Neutrophil (primary cell): Measurements from ENCODE around the gene ZIC5.
"Not testable (repeated sequence)": the region's sequence is repeated elsewhere in the genome, so short reads cannot be mapped to it uniquely, and the experiment has no call there.

ENCODE experiments used
- H3K27ac ChIP-seq: fragments of 200-600 bp; sonication (generic); 2 replicates; pipeline ENCODE4 v1.5.1; 2016; ENCODE audit warnings: mild to moderate bottlenecking, moderate library complexity
- H3K27me3 ChIP-seq: fragments of 200-600 bp; sonication (generic); 2 replicates; pipeline ENCODE4 v1.6.0; 2016; ENCODE audit warnings: mild to moderate bottlenecking
- H3K36me3 ChIP-seq: fragments of 200-600 bp; sonication (generic); 2 replicates; pipeline ENCODE4 v1.5.1; 2017
- H3K4me1 ChIP-seq, 2 experiments: fragments of 200-600 bp in 1 of 2; sonication (generic) in 1 of 2; 1 replicate in 1 of 2; 2 replicates in 1 of 2; pipeline versions ENCODE4 v1.5.1 to v1.6.1; 2013 to 2016; ENCODE audit warnings: low read depth in 1 of 2, low read length in 1 of 2, mild to moderate bottlenecking in 1 of 2, moderate library complexity in 1 of 2; ENCODE audit not compliant: control insufficient read depth in 1 of 2, insufficient read depth in 1 of 2
- H3K4me3 ChIP-seq, 2 experiments: fragments of 200-600 bp in 1 of 2; sonication (generic) in 1 of 2; 1 replicate in 1 of 2; 2 replicates in 1 of 2; pipeline ENCODE4 v1.5.1; 2013 to 2016; ENCODE audit warnings: low read depth in 1 of 2, low read length in 1 of 2, mild to moderate bottlenecking in 1 of 2, moderate library complexity in 1 of 2
- H3K9me3 ChIP-seq: fragments of 200-600 bp; sonication (generic); 2 replicates; pipeline ENCODE4 v1.5.1; 2016
- CTCF ChIP-seq: fragments of 200-600 bp; sonication (generic); IDR thresholded peaks from 2 replicates; pipeline ENCODE4 v1.5.1; 2016; ENCODE audit warnings: antibody characterized with exemption

Gene ZIC5

GRCh38 chr13:99958406-99959126 is 13.0 kb downstream of the ZIC5 start:
- peaks cover 3 to 7% of the 10 kb centered on the region in 2 experiments for H3K4me1 ChIP-seq
- no peak overlapping the region for H3K4me3 ChIP-seq
- TF ChIP-seq CTCF: no peak
- H3K36me3 ChIP-seq: no peaks in the 10 kb centered on the region
- no peak overlapping the region for H3K27ac ChIP-seq
- H3K27me3 ChIP-seq: peaks cover 100% of the 10 kb centered on the region
- no peaks in the 10 kb centered on the region for H3K9me3 ChIP-seq

GRCh38 chr13:99956473-99957349 is 14.9 kb downstream of the ZIC5 start:
- H3K27ac ChIP-seq: no peak overlapping the region
- TF ChIP-seq CTCF: no peak
- H3K36me3 ChIP-seq: no peaks in the 10 kb centered on the region
- H3K27me3 ChIP-seq: peaks cover 100% of the 10 kb centered on the region
- H3K4me1 ChIP-seq: peaks cover 3 to 7% of the 10 kb centered on the region in 2 experiments
- H3K9me3 ChIP-seq: no peaks in the 10 kb centered on the region
- no peak overlapping the region for H3K4me3 ChIP-seq

- H3K4me1 ChIP-seq: peaks cover 3 to 7% of the 10 kb centered on the region in 2 experiments
- no peak overlapping the region for H3K4me3 ChIP-seq
Observed at GRCh38 chr13:99955747-99956472, 15.7 kb downstream of the ZIC5 start.

GRCh38 chr13:99955107-99955746 is 16.3 kb downstream of the ZIC5 start:
- TF ChIP-seq CTCF: no peak
- peaks cover 100% of the 10 kb centered on the region for H3K27me3 ChIP-seq
- H3K4me1 ChIP-seq: peaks cover 3 to 7% of the 10 kb centered on the region in 2 experiments
- no peak overlapping the region for H3K4me3 ChIP-seq
- H3K36me3 ChIP-seq: no peaks in the 10 kb centered on the region
- H3K27ac ChIP-seq: no peak overlapping the region
- no peaks in the 10 kb centered on the region for H3K9me3 ChIP-seq

More at GRCh38 chr13:99955747-99956472, 15.7 kb downstream of the ZIC5 start:
- Histone ChIP-seq H3K9me3 (no peaks in the 10 kb centered on the region), H3K27me3 (peaks cover 100% of the 10 kb centered on the region), H3K27ac (no peak overlapping the region), H3K36me3 (no peaks in the 10 kb centered on the region)
- TF ChIP-seq CTCF: no peak

GRCh38 chr13:99953138-99953755 is 18.3 kb downstream of the ZIC5 start:
- Histone ChIP-seq H3K4me1 (no peaks in the 10 kb centered on the region), H3K27me3 (peaks cover 100% of the 10 kb centered on the region)

GRCh38 chr13:99951666-99952065 is 19.9 kb downstream of the ZIC5 start:
- peaks cover 100% of the 10 kb centered on the region for H3K27me3 ChIP-seq
- H3K4me1 ChIP-seq, H3K27ac ChIP-seq, H3K36me3 ChIP-seq, H3K4me3 ChIP-seq, H3K9me3 ChIP-seq: not testable (repeated sequence)

More at GRCh38 chr13:99953138-99953755, 18.3 kb downstream of the ZIC5 start:
- no peaks in the 10 kb centered on the region for H3K36me3 ChIP-seq
- no peak overlapping the region for H3K27ac ChIP-seq
- H3K9me3 ChIP-seq: no peaks in the 10 kb centered on the region
- H3K4me3 ChIP-seq: no peak overlapping the region
- no peak for TF ChIP-seq CTCF
